HCT116 (cell line): ENCODE data around the gene GREB1L. TPM values are rescaled to one million over a fixed set of nuclear protein-coding genes. Genes with fewer than 3 reads are reported as not detected.

Source experiments
- ATAC-seq: fragments of 200-7000 bp; cut with Tn5 transposase; 2 replicates; pipeline ENCODE4 v1.9.1; 2020; ENCODE audit warnings: mild to moderate bottlenecking, moderate library complexity
- BruUV-seq: library from RNA; stranded (reverse); fragments of 400-500 nt; replicated peaks from 2 replicates; lab custom pipeline; 2021; lab: Mats Ljungman, UMichigan
- CTCF ChIA-PET: fragments of 300-600 bp; sonication (Branson Sonifier 250); formaldehyde crosslinking; loops from one replicate; lab custom pipeline; 2021; ENCODE audit warnings: antibody characterized with exemption; lab: Charles Lee
- POLR2A ChIA-PET: fragments of 300-600, 350-600 bp; sonication (Branson Sonifier 250); formaldehyde crosslinking; loops from one replicate; lab custom pipeline; 2021; ENCODE audit warnings: antibody characterized with exemption; lab: Charles Lee
- RAD21 ChIA-PET, 2 experiments: fragments of 300-600 bp; sonication (Branson Sonifier 250); formaldehyde crosslinking; loops; one replicate each; lab custom pipeline; 2023; ENCODE audit warnings: low total read pairs in 2 of 2; ENCODE audit not compliant: uncharacterized antibody in 2 of 2, unreplicated experiment in 2 of 2, low non-redundant PET in 1 of 2; lab: Charles Lee
- DNase-seq: peaks from one replicate; pipeline ENCODE4 v3.0.0-alpha.2; 2010; ENCODE audit warnings: low read depth, low spot score
- H2AFZ ChIP-seq: fragments of 200-600 bp; shearing (Covaris generic), sonication (generic); 2 replicates; pipeline ENCODE4 v1.6.1; 2017; ENCODE audit warnings: low read depth, mixed run types, mixed read lengths, antibody characterized with exemption, low read length; ENCODE audit not compliant: poor library complexity, severe bottlenecking
- H3K27ac ChIP-seq: 2 replicates; pipeline ENCODE4 v1.5.1; 2012; ENCODE audit warnings: low read depth, low read length
- H3K27me3 ChIP-seq: fragments of 200-600 bp; sonication (generic); 2 replicates; pipeline ENCODE4 v1.6.1; 2016; ENCODE audit warnings: mixed run types, low read length, mixed read lengths; ENCODE audit not compliant: insufficient read depth
- H3K36me3 ChIP-seq, 2 experiments: fragments of 200-500 bp in 1 of 2; fragments of 200-600 bp in 1 of 2; sonication (Bioruptor generic) in 1 of 2; sonication (generic) in 1 of 2; 2 replicates each; pipeline versions ENCODE4 v1.5.1 to v1.6.1; 2014 to 2016; ENCODE audit warnings: low read length in 2 of 2, inconsistent platforms in 1 of 2, mixed read lengths in 1 of 2, mixed run types in 1 of 2; ENCODE audit not compliant: insufficient read depth in 2 of 2, control insufficient read depth in 1 of 2
- H3K4me1 ChIP-seq, 2 experiments: fragments of 200-600 bp in 1 of 2; sonication (generic) in 1 of 2; 2 replicates each; pipeline versions ENCODE4 v1.5.1 to v1.6.1; 2012 to 2017; ENCODE audit warnings: low read length in 2 of 2, inconsistent platforms in 1 of 2, mild to moderate bottlenecking in 1 of 2, mixed read lengths in 1 of 2, mixed run types in 1 of 2, moderate library complexity in 1 of 2; ENCODE audit not compliant: insufficient read depth in 2 of 2, control insufficient read depth in 1 of 2
- H3K4me2 ChIP-seq: fragments of 200-600 bp; sonication (generic); 2 replicates; pipeline ENCODE4 v1.6.1; 2017; ENCODE audit warnings: mixed run types, low read length, mixed read lengths
- H3K4me3 ChIP-seq, 2 experiments: fragments of 200-600 bp in 1 of 2; sonication (generic) in 1 of 2; replicated peaks in 1 of 2; 2 replicates each; pipeline ENCODE4 v1.5.1; 2011 to 2016; ENCODE audit warnings: low read length in 2 of 2, control low read depth in 1 of 2, low read depth in 1 of 2, mild to moderate bottlenecking in 1 of 2, mixed read lengths in 1 of 2, mixed run types in 1 of 2
- H3K79me2 ChIP-seq: fragments of 200-600 bp; sonication (generic); 2 replicates; pipeline ENCODE4 v1.6.1; 2017; ENCODE audit warnings: mild to moderate bottlenecking, mixed run types, low read length, moderate library complexity, mixed read lengths; ENCODE audit not compliant: insufficient read depth
- H3K9ac ChIP-seq: fragments of 200-600 bp; sonication (generic); 2 replicates; pipeline ENCODE4 v1.6.1; 2016; ENCODE audit warnings: low read length, mixed read lengths
- H3K9me2 ChIP-seq: fragments of 200-600 bp; sonication (generic), shearing (Covaris generic); 2 replicates; pipeline ENCODE4 v1.6.1; 2017; ENCODE audit warnings: mixed run types, mild to moderate bottlenecking, moderate library complexity; ENCODE audit not compliant: insufficient read depth
- H3K9me3 ChIP-seq, 2 experiments: fragments of 200-500 bp in 1 of 2; fragments of 200-600 bp in 1 of 2; sonication (Bioruptor generic) in 1 of 2; sonication (generic) in 1 of 2; 2 replicates each; pipeline ENCODE4 v1.6.1; 2014 to 2017; ENCODE audit warnings: low read length in 2 of 2, mixed read lengths in 2 of 2, inconsistent platforms in 1 of 2, low read depth in 1 of 2, mild to moderate bottlenecking in 1 of 2, mixed run types in 1 of 2, moderate library complexity in 1 of 2; ENCODE audit not compliant: control insufficient read depth in 1 of 2, insufficient read depth in 1 of 2
- H4K20me1 ChIP-seq: fragments of 200-600 bp; sonication (generic), shearing (Covaris generic); 2 replicates; pipeline ENCODE4 v1.6.1; 2017; ENCODE audit warnings: mixed run types, mild to moderate bottlenecking, moderate library complexity; ENCODE audit not compliant: insufficient read depth
- CBX3 ChIP-seq: IDR thresholded peaks from 2 replicates; pipeline ENCODE4 v1.6.1; 2012; ENCODE audit warnings: low read depth
- CEBPB ChIP-seq: IDR thresholded peaks from 2 replicates; pipeline ENCODE4 v1.6.1; 2012; ENCODE audit warnings: low read depth
- CTCF ChIP-seq, 3 experiments: fragments of 200-600 bp in 1 of 3; sonication (generic) in 1 of 3; IDR thresholded peaks in 2 of 3; conservative IDR thresholded peaks in 1 of 3; 2 replicates each; pipeline ENCODE4 v1.5.1; 2012 to 2017; ENCODE audit warnings: low read depth in 2 of 3, low read length in 2 of 3, antibody characterized with exemption in 1 of 3, borderline replicate concordance in 1 of 3, control low read depth in 1 of 3, mild to moderate bottlenecking in 1 of 3, mixed read lengths in 1 of 3, mixed run types in 1 of 3, moderate library complexity in 1 of 3; ENCODE audit not compliant: insufficient read depth in 1 of 3
- EZH2phosphoT487 ChIP-seq: fragments of 200-600 bp; IDR thresholded peaks from 2 replicates; pipeline ENCODE4 v1.6.1; 2018; ENCODE audit warnings: antibody characterized with exemption, borderline replicate concordance
- FOSL1 ChIP-seq: IDR thresholded peaks from 2 replicates; pipeline ENCODE4 v1.6.1; 2012; ENCODE audit warnings: low read depth
- JUND ChIP-seq: IDR thresholded peaks from 2 replicates; pipeline ENCODE4 v1.6.1; 2012
- MAX ChIP-seq: IDR thresholded peaks from 2 replicates; pipeline ENCODE4 v1.6.1; 2012
- POLR2A ChIP-seq: IDR thresholded peaks from 2 replicates; pipeline ENCODE4 v1.7.0; 2011; ENCODE audit warnings: borderline replicate concordance; ENCODE audit not compliant: insufficient read depth, insufficient read length; ENCODE audit errors: extremely low read depth
- POLR2AphosphoS5 ChIP-seq: IDR thresholded peaks from 2 replicates; pipeline ENCODE4 v1.6.1; 2011; ENCODE audit warnings: mild to moderate bottlenecking, low read depth, low read length, moderate library complexity
- RAD21 ChIP-seq: IDR thresholded peaks from 2 replicates; pipeline ENCODE4 v1.6.1; 2012; ENCODE audit warnings: low read depth, mild to moderate bottlenecking
- REST ChIP-seq: IDR thresholded peaks from 2 replicates; pipeline ENCODE4 v1.6.1; 2012; ENCODE audit warnings: low read depth
- SIN3A ChIP-seq: IDR thresholded peaks from 2 replicates; pipeline ENCODE4 v1.6.1; 2012; ENCODE audit warnings: low read depth
- SP1 ChIP-seq: IDR thresholded peaks from 2 replicates; pipeline ENCODE4 v1.6.1; 2012; ENCODE audit warnings: low read depth
- SRF ChIP-seq: IDR thresholded peaks from 2 replicates; pipeline ENCODE4 v1.6.1; 2012; ENCODE audit warnings: low read depth
- TCF7L2 ChIP-seq: IDR thresholded peaks from 2 replicates; pipeline ENCODE4 v1.7.0; 2011; ENCODE audit warnings: borderline replicate concordance, inconsistent platforms; ENCODE audit not compliant: insufficient read depth, insufficient read length; ENCODE audit errors: extremely low read depth
- YY1 ChIP-seq: IDR thresholded peaks from 2 replicates; pipeline ENCODE4 v1.6.1; 2011; ENCODE audit warnings: low read length, low read depth, moderate library complexity, mild to moderate bottlenecking; ENCODE audit not compliant: insufficient replicate concordance; ENCODE audit errors: extremely low read depth
- ZBTB33 ChIP-seq: IDR thresholded peaks from 2 replicates; pipeline ENCODE4 v1.6.1; 2011; ENCODE audit warnings: mild to moderate bottlenecking, low read length, moderate library complexity; ENCODE audit not compliant: insufficient replicate concordance; ENCODE audit errors: extremely low read depth
- ZFX ChIP-seq: fragments of 450-650 bp; IDR thresholded peaks from 2 replicates; pipeline ENCODE4 v1.6.1; 2017
- ZNF274 ChIP-seq: fragments of 200-500 bp; sonication (Bioruptor generic); IDR thresholded peaks from 2 replicates; pipeline ENCODE4 v1.6.1; 2014; ENCODE audit warnings: mild to moderate bottlenecking, low read depth, low read length, inconsistent platforms
- intact Hi-C: fragments of 100-400 bp; cut with micrococcal nuclease; formaldehyde crosslinking; loops from 2 replicates; pipeline ENCODE4 v1.10.0; 2022
- total RNA-seq: library from RNA; stranded (reverse); gene quantifications from one replicate; pipeline ENCODE4 v1.2.1, GENCODE V29; 2021; ENCODE audit not compliant: unreplicated experiment

GREB1L gene
- total RNA-seq, 1 experiment from 2014 or later, result 12.2 TPM

- Histone ChIP-seq H3K4me1 (peaks cover 0 to 19% of the 10 kb centered on the region in 2 experiments; a peak in 2 of 4 replicates), H3K27ac (no peak overlapping the region), H4K20me1 (no peaks in the 10 kb centered on the region), H3K9ac (no peak overlapping the region), H3K27me3 (no peaks in the 10 kb centered on the region), H3K9me2 (no peaks in the 10 kb centered on the region), H3K4me3 (no peak overlapping the region), H2AFZ (no peak overlapping the region), H3K9me3 (no peaks in the 10 kb centered on the region), H3K4me2 (no peak overlapping the region), H3K79me2 (peaks cover 8% of the 10 kb centered on the region; the same call in 1 of the 2 replicates), H3K36me3 (no peaks in the 10 kb centered on the region)
- TF ChIP-seq TCF7L2 (no peak), ZBTB33 (no peak), ZNF274 (no peak), CBX3 (no peak), MAX (no peak), SP1 (no peak), CEBPB (no peak), POLR2AphosphoS5 (no peak), SRF (no peak), REST (no peak), SIN3A (no peak), YY1 (no peak), EZH2phosphoT487 (no peak), ZFX (no peak), RAD21 (no peak), JUND (no peak), CTCF (IDR thresholded peaks at IDR 0.05 in 2 of 3, conservative IDR thresholded peaks at IDR 0.05 in 1 of 3; ENCODE audit: borderline replicate concordance in 1 of 3, insufficient read depth in 1 of 3, low read depth in 2 of 3, low read length in 2 of 3) (no peak), POLR2A (no peak), FOSL1 (no peak)
- DNase-seq (no peak), ATAC-seq (no peak)
- BruUV-seq, result no TSS peak
- RAD21 ChIA-PET, result no interaction called here
- CTCF ChIA-PET, result no interaction called here
- POLR2A ChIA-PET, result no interaction called here
- intact Hi-C loops, result no loop called here
Measured at GRCh38 chr18:21293479-21293878, 51.4 kb downstream of the GREB1L start.
